HCT116 (cell line): ENCODE results near the gene ITIH5.

Source experiments
- EZH2 ChIP-seq: fragments of 200-600 bp; sonication (generic); IDR thresholded peaks from 2 replicates; pipeline ENCODE4 v1.6.1; 2017; ENCODE audit warnings: antibody characterized with exemption, mixed run types
- EZH2phosphoT487 ChIP-seq: fragments of 200-600 bp; IDR thresholded peaks from 2 replicates; pipeline ENCODE4 v1.6.1; 2018; ENCODE audit warnings: antibody characterized with exemption, borderline replicate concordance
- POLR2AphosphoS5 ChIP-seq: IDR thresholded peaks from 2 replicates; pipeline ENCODE4 v1.6.1; 2011; ENCODE audit warnings: mild to moderate bottlenecking, low read depth, low read length, moderate library complexity
- SRF ChIP-seq: IDR thresholded peaks from 2 replicates; pipeline ENCODE4 v1.6.1; 2012; ENCODE audit warnings: low read depth
- YY1 ChIP-seq: IDR thresholded peaks from 2 replicates; pipeline ENCODE4 v1.6.1; 2011; ENCODE audit warnings: low read length, low read depth, moderate library complexity, mild to moderate bottlenecking; ENCODE audit not compliant: insufficient replicate concordance; ENCODE audit errors: extremely low read depth
- ZFX ChIP-seq: fragments of 450-650 bp; IDR thresholded peaks from 2 replicates; pipeline ENCODE4 v1.6.1; 2017
- TF ChIP-seq, protein P1 (sequence below): IDR thresholded peaks from 2 replicates; pipeline ENCODE4 v1.6.1; 2012
- TF ChIP-seq, protein P2 (sequence below), 3 experiments: fragments of 200-600 bp in 1 of 3; sonication (generic) in 1 of 3; IDR thresholded peaks in 2 of 3; conservative IDR thresholded peaks in 1 of 3; 2 replicates each; pipeline ENCODE4 v1.5.1; 2012 to 2017; ENCODE audit warnings: low read depth in 2 of 3, low read length in 2 of 3, antibody characterized with exemption in 1 of 3, borderline replicate concordance in 1 of 3, control low read depth in 1 of 3, mild to moderate bottlenecking in 1 of 3, mixed read lengths in 1 of 3, mixed run types in 1 of 3, moderate library complexity in 1 of 3; ENCODE audit not compliant: insufficient read depth in 1 of 3

DNA sequence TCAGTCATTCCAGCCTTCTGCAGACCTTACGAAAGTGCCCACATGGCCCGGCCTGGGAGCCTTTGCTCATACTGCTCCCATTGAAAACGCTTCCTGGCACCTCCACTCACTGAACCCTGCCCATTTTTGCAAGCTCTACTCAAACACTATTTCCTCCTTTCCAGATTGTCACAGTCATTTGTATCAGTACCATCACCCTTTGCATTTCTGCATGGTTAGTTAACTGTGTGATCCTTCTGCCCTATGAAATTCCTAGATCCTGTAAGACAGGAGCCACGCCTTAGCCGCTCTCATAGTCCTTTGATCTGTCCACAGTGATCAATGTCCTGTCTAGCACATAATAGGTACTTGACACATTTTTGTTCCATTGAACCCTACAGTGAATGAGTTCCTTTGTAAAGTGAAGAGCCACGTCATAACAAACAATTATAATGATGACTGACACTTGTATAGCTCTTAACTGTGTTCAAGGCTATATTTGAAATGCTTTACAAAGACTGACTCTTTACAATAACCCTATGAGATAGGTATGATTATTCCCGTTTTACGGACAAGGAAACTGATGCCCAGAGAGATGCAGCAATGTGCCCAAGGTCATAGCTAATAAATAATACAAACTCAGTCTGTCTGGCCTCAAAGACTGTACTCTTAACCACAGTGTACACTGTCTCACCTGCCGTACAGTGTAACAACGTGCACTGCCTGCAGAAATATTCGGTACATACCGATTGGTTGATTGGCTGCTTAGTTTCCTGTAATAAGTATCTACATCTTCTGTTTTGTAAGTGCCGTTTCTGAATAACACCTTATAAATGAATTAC, 19.8 kb upstream of the ITIH5 start:
- TF ChIP-seq, protein P1, sequence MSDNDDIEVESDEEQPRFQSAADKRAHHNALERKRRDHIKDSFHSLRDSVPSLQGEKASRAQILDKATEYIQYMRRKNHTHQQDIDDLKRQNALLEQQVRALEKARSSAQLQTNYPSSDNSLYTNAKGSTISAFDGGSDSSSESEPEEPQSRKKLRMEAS = no peak
- TF ChIP-seq, protein P2, sequence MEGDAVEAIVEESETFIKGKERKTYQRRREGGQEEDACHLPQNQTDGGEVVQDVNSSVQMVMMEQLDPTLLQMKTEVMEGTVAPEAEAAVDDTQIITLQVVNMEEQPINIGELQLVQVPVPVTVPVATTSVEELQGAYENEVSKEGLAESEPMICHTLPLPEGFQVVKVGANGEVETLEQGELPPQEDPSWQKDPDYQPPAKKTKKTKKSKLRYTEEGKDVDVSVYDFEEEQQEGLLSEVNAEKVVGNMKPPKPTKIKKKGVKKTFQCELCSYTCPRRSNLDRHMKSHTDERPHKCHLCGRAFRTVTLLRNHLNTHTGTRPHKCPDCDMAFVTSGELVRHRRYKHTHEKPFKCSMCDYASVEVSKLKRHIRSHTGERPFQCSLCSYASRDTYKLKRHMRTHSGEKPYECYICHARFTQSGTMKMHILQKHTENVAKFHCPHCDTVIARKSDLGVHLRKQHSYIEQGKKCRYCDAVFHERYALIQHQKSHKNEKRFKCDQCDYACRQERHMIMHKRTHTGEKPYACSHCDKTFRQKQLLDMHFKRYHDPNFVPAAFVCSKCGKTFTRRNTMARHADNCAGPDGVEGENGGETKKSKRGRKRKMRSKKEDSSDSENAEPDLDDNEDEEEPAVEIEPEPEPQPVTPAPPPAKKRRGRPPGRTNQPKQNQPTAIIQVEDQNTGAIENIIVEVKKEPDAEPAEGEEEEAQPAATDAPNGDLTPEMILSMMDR (IDR thresholded peaks at IDR 0.05 in 2 of 3, conservative IDR thresholded peaks at IDR 0.05 in 1 of 3; ENCODE audit: borderline replicate concordance in 1 of 3, insufficient read depth in 1 of 3, low read depth in 2 of 3, low read length in 2 of 3) = no peak
- TF ChIP-seq EZH2 (no peak), EZH2phosphoT487 (no peak), ZFX (no peak), POLR2AphosphoS5 (no peak), SRF (no peak), YY1 (no peak)
